SK-N-SH (cell line): Measurements from ENCODE around the gene FHIP1B. TPM values are rescaled to one million over a fixed set of nuclear protein-coding genes. Genes with fewer than 3 reads are reported as not detected.

Source experiments
- CTCF ChIA-PET: fragments of 300-600, 350-600 bp; formaldehyde crosslinking; extraction: SDS; loops from one replicate; lab custom pipeline; 2021; lab: Yijun Ruan, JAX
- POLR2A ChIA-PET: fragments of 350-600 bp; sonication (Branson Sonifier 250); formaldehyde crosslinking; extraction: SDS; loops from one replicate; lab custom pipeline; 2020; ENCODE audit warnings: antibody characterized with exemption, inconsistent platforms; lab: Yijun Ruan, JAX
- DNase-seq: peaks from one replicate; pipeline ENCODE4 v3.0.0; 2012
- H2AFZ ChIP-seq: fragments of 200-600 bp; sonication (generic); 2 replicates; pipeline ENCODE4 v1.8.1; 2016; ENCODE audit warnings: antibody characterized with exemption, mild to moderate bottlenecking, low read depth
- H3F3A ChIP-seq: fragments of 200-600 bp; sonication (generic); replicated peaks from 2 replicates; pipeline ENCODE3; 2016; ENCODE audit warnings: antibody characterized with exemption, mild to moderate bottlenecking; ENCODE audit not compliant: insufficient read depth
- H3K27ac ChIP-seq, 2 experiments: fragments of 200-500 bp in 1 of 2; fragments of 200-600 bp in 1 of 2; sonication (Bioruptor generic) in 1 of 2; sonication (generic), shearing (Covaris generic) in 1 of 2; 2 replicates each; pipeline versions ENCODE4 v1.5.1 to v1.6.1; 2014 to 2016; ENCODE audit warnings: low read depth in 2 of 2, inconsistent platforms in 1 of 2, low read length in 1 of 2, mild to moderate bottlenecking in 1 of 2, mixed read lengths in 1 of 2
- H3K27me3 ChIP-seq: fragments of 200-600 bp; sonication (generic), shearing (Covaris generic); 2 replicates; pipeline ENCODE4 v1.6.1; 2016; ENCODE audit warnings: mixed run types; ENCODE audit not compliant: insufficient read depth
- H3K36me3 ChIP-seq, 2 experiments: fragments of 200-500 bp in 1 of 2; fragments of 200-600 bp in 1 of 2; sonication (Bioruptor generic) in 1 of 2; sonication (generic) in 1 of 2; replicated peaks in 1 of 2; 2 replicates each; pipeline versions ENCODE3 to v1.5.1; 2014 to 2016; ENCODE audit warnings: low read length in 1 of 2, mild to moderate bottlenecking in 1 of 2; ENCODE audit not compliant: insufficient read depth in 2 of 2, control insufficient read depth in 1 of 2
- H3K4me1 ChIP-seq, 2 experiments: fragments of 200-500 bp in 1 of 2; fragments of 200-600 bp in 1 of 2; sonication (Bioruptor generic) in 1 of 2; sonication (generic), shearing (Covaris generic) in 1 of 2; 2 replicates each; pipeline versions ENCODE4 v1.5.1 to v1.6.1; 2014 to 2016; ENCODE audit warnings: low read depth in 1 of 2, low read length in 1 of 2, mixed run types in 1 of 2; ENCODE audit not compliant: insufficient read depth in 2 of 2, control insufficient read depth in 1 of 2
- H3K4me2 ChIP-seq: fragments of 200-600 bp; sonication (generic), shearing (Covaris generic); 2 replicates; pipeline ENCODE4 v1.6.1; 2017; ENCODE audit warnings: mixed run types
- H3K4me3 ChIP-seq, 2 experiments: fragments of 200-500 bp in 1 of 2; fragments of 200-600 bp in 1 of 2; sonication (Bioruptor generic) in 1 of 2; sonication (generic), shearing (Covaris generic) in 1 of 2; 2 replicates each; pipeline versions ENCODE4 v1.5.1 to v1.8.1; 2014 to 2016; ENCODE audit warnings: low read depth in 2 of 2, inconsistent platforms in 1 of 2, low read length in 1 of 2, mild to moderate bottlenecking in 1 of 2, mixed read lengths in 1 of 2, moderate library complexity in 1 of 2
- H3K79me2 ChIP-seq: fragments of 200-600 bp; sonication (generic); 2 replicates; pipeline ENCODE4 v1.8.1; 2017; ENCODE audit warnings: mild to moderate bottlenecking; ENCODE audit not compliant: insufficient read depth
- H3K9ac ChIP-seq: fragments of 200-600 bp; sonication (generic); 2 replicates; pipeline ENCODE4 v1.6.1; 2017; ENCODE audit warnings: mixed run types
- H3K9me2 ChIP-seq: fragments of 200-600 bp; sonication (generic); 2 replicates; pipeline ENCODE4 v1.6.1; 2017; ENCODE audit warnings: mixed run types
- H3K9me3 ChIP-seq: fragments of 200-600 bp; sonication (generic); 2 replicates; pipeline ENCODE4 v1.6.1; 2017; ENCODE audit warnings: mixed run types, mild to moderate bottlenecking, moderate library complexity
- H4K20me1 ChIP-seq: fragments of 200-600 bp; sonication (generic); 2 replicates; pipeline ENCODE4 v1.6.1; 2017; ENCODE audit warnings: mild to moderate bottlenecking, mixed run types; ENCODE audit not compliant: insufficient read depth
- CHD2 ChIP-seq: fragments of 150-350 bp; IDR thresholded peaks from 2 replicates; pipeline ENCODE4 v1.6.1; 2018; ENCODE audit warnings: low read length; ENCODE audit not compliant: partially characterized antibody
- EP300 ChIP-seq, 2 experiments: IDR thresholded peaks; 2 replicates each; pipeline versions ENCODE4 v1.4.0 to v1.6.1; 2012; ENCODE audit warnings: borderline replicate concordance in 1 of 2, low read depth in 1 of 2, low read length in 1 of 2
- EZH2phosphoT487 ChIP-seq: fragments of 200-600 bp; sonication (generic); IDR thresholded peaks from 2 replicates; pipeline ENCODE4 v1.6.1; 2017; ENCODE audit warnings: low read depth, mixed run types, mild to moderate bottlenecking, antibody characterized with exemption, moderate library complexity, borderline replicate concordance
- GABPA ChIP-seq: IDR thresholded peaks from 2 replicates; pipeline ENCODE4 v1.4.0; 2012; ENCODE audit warnings: low read depth, mild to moderate bottlenecking
- JUND ChIP-seq: IDR thresholded peaks from 2 replicates; pipeline ENCODE4 v1.4.0; 2012
- MAX ChIP-seq: IDR thresholded peaks from 2 replicates; pipeline ENCODE4 v1.4.0; 2012; ENCODE audit warnings: low read depth
- NFIC ChIP-seq: IDR thresholded peaks from 2 replicates; pipeline ENCODE4 v1.4.0; 2012; ENCODE audit warnings: borderline replicate concordance
- NRF1 ChIP-seq: IDR thresholded peaks from 2 replicates; pipeline ENCODE4 v1.6.1; 2012; ENCODE audit warnings: low read depth, mild to moderate bottlenecking, low read length
- PBX3 ChIP-seq: IDR thresholded peaks from 2 replicates; pipeline ENCODE4; 2012
- REST ChIP-seq: IDR thresholded peaks from 2 replicates; pipeline ENCODE4 v1.6.1; 2012; ENCODE audit warnings: mild to moderate bottlenecking, low read depth, low read length, moderate library complexity
- RFX5 ChIP-seq: IDR thresholded peaks from 2 replicates; pipeline ENCODE4 v1.6.1; 2012; ENCODE audit warnings: mild to moderate bottlenecking, improper control_type of control experiment, low read length
- SIN3A ChIP-seq: IDR thresholded peaks from 2 replicates; pipeline ENCODE4 v1.6.1; 2012; ENCODE audit warnings: low read depth, mild to moderate bottlenecking, low read length, moderate library complexity, borderline replicate concordance
- TCF12 ChIP-seq: IDR thresholded peaks from 2 replicates; pipeline ENCODE4 v1.4.0; 2012
- TEAD4 ChIP-seq: IDR thresholded peaks from 2 replicates; pipeline ENCODE4 v1.4.0; 2012; ENCODE audit warnings: mild to moderate bottlenecking, borderline replicate concordance; ENCODE audit not compliant: insufficient read depth
- USF1 ChIP-seq: IDR thresholded peaks from 2 replicates; pipeline ENCODE4 v1.4.0; 2012; ENCODE audit warnings: low read depth, borderline replicate concordance
- YY1 ChIP-seq: IDR thresholded peaks from 2 replicates; pipeline ENCODE4 v1.4.0; 2012; ENCODE audit warnings: low read depth, mild to moderate bottlenecking
- WGBS: methylation state at CpG from one replicate; pipeline ENCODE4 v1.1.6; 2017; ENCODE audit warnings: low lambda C conversion rate; 5-methylcytosine and 5-hydroxymethylcytosine counted together
- polyA plus RNA-seq, 3 experiments: library from polyadenylated mRNA; depleted of rRNA; stranded (reverse); fragments of >200 nt; gene quantifications; 2 replicates each; pipeline ENCODE4 v1.2.3, GENCODE V29; 2012

Gene FHIP1B
- polyA plus RNA-seq, 1 of the 3 experiments (the other 2 are of a cell fraction) = 26.3 TPM

GRCh38 chr11:6210274-6210955 is 24.0 kb downstream of the FHIP1B start:
- Histone ChIP-seq H3K27ac (no peak overlapping the region), H3K9ac (no peak overlapping the region), H2AFZ (no peak overlapping the region), H3K4me3 (no peak overlapping the region), H3K4me1 (no peaks in the 10 kb centered on the region), H3K9me3 (no peaks in the 10 kb centered on the region), H3K27me3 (no peaks in the 10 kb centered on the region), H3K9me2 (no peaks in the 10 kb centered on the region), H3K79me2 (no peaks in the 10 kb centered on the region), H3K36me3 (peaks cover 29 to 59% of the 10 kb centered on the region in 2 experiments), H3F3A (no peaks in the 10 kb centered on the region), H4K20me1 (no peaks in the 10 kb centered on the region), H3K4me2 (no peak overlapping the region)
- WGBS = 94% methylated on average over 9 of the region's 9 CpGs
- no peak for DNase-seq
- TF ChIP-seq NFIC (no peak), PBX3 (no peak), CHD2 (no peak), SIN3A (no peak), GABPA (no peak), MAX (no peak), YY1 (no peak), NRF1 (no peak), RFX5 (no peak), EP300 (IDR thresholded peaks at IDR 0.05; ENCODE audit: borderline replicate concordance in 1 of 2, low read depth in 1 of 2, low read length in 1 of 2) (no peak), REST (no peak), JUND (no peak), TEAD4 (no peak), USF1 (no peak), EZH2phosphoT487 (no peak), TCF12 (no peak)
- POLR2A ChIA-PET = no interaction called here
- CTCF ChIA-PET = no interaction called here
